KOPT-K1 (cell line): ENCODE results near the gene S100A7A.
"Not testable (repeated sequence)": the region's sequence is repeated elsewhere in the genome, so short reads cannot be mapped to it uniquely, and the experiment has no call there.

Experiments used
- H3K27ac ChIP-seq: fragments of 200-600 bp; sonication (generic); 2 replicates; pipeline ENCODE4 v1.5.1; 2016; ENCODE audit warnings: antibody characterized with exemption, mild to moderate bottlenecking, low read depth, low read length; ENCODE audit not compliant: poor library complexity, severe bottlenecking
- H3K36me3 ChIP-seq: fragments of 200-600 bp; sonication (generic); 2 replicates; pipeline ENCODE4 v1.5.1; 2017; ENCODE audit warnings: antibody characterized with exemption, mild to moderate bottlenecking, low read length, moderate library complexity; ENCODE audit not compliant: insufficient read depth
- H3K9me3 ChIP-seq: fragments of 200-600 bp; sonication (generic); 2 replicates; pipeline ENCODE4 v1.5.1; 2017; ENCODE audit warnings: antibody characterized with exemption, low read length, mild to moderate bottlenecking; ENCODE audit not compliant: insufficient read depth, poor library complexity, severe bottlenecking

Gene S100A7A

DNA sequence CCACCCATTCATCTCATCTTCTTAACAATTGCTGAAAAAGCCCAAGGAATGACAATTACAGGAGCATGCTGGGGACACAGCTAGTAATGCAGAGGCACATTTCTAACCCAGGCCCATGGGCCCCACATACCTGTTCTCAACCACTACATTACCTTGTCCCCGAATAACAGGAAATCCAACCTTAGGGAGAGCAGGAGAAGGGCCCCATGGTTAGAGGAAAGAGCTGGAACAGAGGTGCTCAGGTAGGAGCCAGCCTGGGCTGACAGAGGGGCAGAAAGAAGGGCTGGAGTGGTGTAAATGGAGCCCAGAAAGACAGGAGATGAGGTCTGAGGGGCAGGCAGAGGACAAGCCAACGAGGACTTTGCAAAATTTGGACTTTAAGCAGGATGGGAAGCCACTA is 14.1 kb upstream of the S100A7A start:
- H3K36me3 ChIP-seq, result no peaks in the 10 kb centered on the region
- H3K27ac ChIP-seq, result no peak overlapping the region
- no peaks in the 10 kb centered on the region for H3K9me3 ChIP-seq

DNA sequence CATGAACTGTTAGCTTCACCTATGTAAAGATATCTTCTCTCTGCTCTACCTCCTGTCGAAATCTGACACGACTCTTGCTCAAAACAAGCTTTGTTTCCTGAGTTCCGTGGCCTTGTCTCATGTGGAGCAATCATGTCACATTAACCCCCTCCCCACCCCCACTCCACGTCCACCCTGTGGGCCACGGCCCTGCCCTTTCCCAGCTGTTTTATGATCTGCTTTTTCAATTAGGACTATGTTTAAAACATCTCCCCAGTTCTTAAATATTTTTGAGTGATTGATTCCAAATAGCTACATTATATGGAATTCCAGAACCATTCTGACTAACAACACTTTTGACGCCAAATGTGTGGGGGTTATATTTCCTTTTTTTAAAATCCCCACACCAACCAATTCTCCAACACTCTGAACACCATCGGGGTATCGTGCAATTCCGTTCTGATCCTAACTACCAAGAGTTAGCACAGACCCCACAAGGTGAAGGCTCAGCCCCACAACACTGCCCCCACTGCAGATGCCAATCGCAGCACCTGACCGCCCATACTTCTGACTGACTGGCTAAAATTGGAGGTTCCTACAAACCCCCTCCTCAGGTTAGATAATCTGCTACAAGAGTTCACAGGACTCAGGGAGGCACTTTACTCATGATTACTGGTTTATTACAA is 12.8 kb upstream of the S100A7A start:
- Histone ChIP-seq H3K36me3 (no peaks in the 10 kb centered on the region), H3K27ac (no peak overlapping the region), H3K9me3 (no peaks in the 10 kb centered on the region)

DNA sequence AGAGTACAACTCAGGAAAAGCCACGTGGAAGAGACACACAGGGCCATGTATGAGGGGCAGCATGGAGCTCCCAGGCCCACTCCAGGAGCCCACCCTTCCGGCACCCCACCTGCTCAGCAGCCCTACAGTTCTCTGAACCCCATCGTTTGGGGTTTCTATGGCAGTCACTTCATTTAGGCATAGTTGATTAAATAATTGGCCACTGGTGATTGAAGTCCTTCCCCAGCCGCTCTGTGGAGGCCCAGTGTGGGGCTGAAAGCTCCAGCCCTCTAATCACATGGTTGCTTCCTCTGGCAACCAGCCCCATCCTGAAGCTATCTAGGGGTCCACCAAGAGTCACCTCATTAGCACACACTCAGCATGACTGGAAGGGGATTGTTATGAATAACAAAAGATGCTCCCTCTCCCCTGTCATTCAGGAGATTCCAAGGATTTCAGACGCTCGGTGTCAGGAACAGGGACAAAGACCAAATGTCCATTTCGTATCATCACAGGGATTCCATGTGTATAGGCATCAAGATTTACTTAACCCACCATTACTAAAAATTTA is 12.2 kb upstream of the S100A7A start:
- Histone ChIP-seq H3K36me3 (no peaks in the 10 kb centered on the region), H3K9me3 (no peaks in the 10 kb centered on the region), H3K27ac (no peak overlapping the region)

DNA sequence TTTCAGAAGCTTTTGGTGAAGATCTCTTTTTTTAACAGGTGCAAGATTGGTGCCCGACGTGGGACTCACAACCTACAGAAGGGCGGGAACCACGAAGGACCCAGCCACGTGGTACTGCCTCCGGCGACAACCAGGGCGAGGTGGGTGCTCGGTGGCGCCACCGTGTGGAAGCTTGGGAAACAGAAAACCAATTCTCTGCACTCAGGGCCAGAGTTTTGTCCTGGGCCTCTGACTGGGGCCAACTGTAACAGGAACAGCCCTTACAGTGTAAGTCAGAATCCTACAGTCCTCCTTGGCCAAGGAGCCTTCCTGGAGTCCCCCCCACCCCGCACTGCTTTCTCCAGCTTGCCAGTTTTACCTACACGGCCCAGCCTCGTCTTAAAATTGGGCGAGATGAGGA is 11.6 kb upstream of the S100A7A start:
- no peaks in the 10 kb centered on the region for H3K36me3 ChIP-seq
- H3K9me3 ChIP-seq, result no peaks in the 10 kb centered on the region
- no peak overlapping the region for H3K27ac ChIP-seq

DNA sequence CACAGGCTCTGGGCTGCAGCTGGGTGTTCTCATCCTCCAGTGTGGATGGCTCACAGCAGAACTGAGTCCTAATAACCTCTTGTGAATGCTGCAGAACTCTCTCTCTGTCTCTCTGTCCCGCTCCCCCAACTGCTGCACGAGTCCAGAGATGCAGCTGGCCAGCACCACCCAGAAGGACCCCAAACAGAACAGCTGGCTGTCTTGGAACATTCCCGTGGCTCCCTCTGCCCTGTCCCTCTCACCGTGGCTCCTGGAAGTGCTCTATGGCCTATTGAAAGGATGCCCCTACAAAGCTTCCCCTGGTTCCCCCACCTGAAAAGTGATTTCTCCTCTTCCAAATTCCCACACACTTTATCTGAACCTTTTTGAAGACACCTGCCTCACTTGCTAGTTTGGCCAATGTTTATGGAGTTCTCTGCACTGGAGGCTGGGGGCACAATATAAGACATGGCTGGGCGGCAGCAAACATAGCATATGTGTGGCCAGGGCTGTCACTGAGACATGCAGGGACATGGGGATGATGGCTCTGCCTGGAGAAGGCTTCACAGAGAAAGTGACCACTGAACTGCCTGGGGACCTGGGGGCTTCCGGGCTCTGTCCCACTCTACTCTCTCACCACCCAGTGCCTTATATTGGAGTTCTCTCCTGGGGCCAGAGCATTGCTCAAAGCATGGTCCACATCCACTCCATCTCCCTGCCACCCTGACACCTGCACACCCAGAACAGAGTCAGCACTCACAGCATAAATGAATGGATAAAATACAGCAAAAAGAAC is 10.3 kb upstream of the S100A7A start:
- not testable (repeated sequence) for H3K36me3 ChIP-seq, H3K27ac ChIP-seq, H3K9me3 ChIP-seq

DNA sequence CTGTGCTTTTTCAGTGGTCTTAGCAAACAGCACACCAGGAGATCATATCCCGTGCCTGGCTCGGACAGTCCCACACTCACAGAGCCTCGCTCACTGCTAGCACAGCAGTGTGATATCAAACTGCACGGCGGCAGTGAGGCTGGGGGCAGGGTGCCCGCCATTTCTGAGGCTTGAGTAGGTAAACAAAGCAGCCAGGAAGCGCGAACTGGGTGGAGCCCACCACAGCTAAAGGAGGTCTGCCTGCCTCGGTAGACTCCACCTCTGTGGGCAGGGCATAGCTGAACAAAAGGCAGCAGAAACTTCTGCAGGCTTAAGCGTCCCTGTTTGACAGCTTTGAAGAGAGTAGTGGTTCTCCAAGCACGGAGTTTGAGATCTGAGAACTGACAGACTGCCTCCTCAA is 9.0 kb upstream of the S100A7A start:
- not testable (repeated sequence) for H3K27ac ChIP-seq, H3K9me3 ChIP-seq, H3K36me3 ChIP-seq

DNA sequence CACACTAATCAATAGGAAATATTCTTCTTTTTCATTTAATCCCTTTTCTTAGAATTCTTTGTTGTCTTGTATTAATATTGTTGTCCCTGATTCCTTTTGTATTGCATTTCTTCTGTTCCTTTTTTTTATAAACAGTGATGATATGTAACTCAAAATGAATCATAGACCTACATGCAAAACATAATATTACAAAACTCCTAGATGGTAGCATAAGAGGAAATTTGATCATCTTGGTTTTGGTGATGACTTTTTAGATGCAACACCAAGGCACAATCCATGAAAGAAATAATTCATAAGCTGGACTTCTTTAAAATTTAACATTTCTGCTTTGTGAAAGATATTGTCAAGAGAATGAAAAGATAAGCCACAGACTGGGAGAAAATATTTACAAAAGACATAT is 2.4 kb upstream of the S100A7A start:
- H3K36me3 ChIP-seq, H3K9me3 ChIP-seq, H3K27ac ChIP-seq: not testable (repeated sequence)

DNA sequence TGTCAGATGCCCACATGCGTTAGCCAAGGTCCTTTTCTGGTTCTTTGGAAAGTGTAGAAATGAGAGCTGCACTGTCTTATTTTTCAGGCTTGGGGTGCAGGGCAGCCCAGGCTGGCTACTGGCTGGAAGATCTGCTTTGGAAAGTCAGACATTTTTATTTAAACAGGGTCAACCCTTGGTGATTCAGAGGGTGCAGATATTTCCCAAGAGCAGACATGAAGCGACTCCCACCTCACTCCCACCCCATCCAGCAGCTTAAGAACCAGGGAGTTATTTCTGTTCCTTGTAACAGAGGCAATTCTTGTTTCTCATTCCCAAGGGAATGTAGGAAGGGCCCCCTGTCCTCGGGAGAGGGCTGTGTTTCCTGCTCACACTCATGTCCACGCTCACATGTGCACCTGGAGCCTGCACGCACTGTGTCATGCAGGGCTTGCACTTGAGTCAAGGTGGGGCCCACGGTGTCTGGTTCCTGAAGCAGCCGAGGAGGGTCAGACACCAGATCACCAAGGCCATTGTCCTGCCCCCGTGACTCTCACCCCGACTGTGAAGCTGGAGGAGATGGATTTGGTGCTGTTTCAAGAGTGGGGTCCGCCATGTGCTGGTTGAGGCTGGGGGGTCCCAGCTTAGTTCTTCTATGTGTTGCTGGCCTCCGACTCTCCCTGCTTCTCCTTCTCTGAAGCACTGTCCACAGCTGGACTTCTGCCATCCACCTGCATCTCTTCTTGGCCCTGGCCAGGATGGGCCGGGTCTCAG is 992 bp downstream of the S100A7A start:
- H3K27ac ChIP-seq, result no peak overlapping the region
- no peaks in the 10 kb centered on the region for H3K9me3 ChIP-seq
- no peaks in the 10 kb centered on the region for H3K36me3 ChIP-seq

DNA sequence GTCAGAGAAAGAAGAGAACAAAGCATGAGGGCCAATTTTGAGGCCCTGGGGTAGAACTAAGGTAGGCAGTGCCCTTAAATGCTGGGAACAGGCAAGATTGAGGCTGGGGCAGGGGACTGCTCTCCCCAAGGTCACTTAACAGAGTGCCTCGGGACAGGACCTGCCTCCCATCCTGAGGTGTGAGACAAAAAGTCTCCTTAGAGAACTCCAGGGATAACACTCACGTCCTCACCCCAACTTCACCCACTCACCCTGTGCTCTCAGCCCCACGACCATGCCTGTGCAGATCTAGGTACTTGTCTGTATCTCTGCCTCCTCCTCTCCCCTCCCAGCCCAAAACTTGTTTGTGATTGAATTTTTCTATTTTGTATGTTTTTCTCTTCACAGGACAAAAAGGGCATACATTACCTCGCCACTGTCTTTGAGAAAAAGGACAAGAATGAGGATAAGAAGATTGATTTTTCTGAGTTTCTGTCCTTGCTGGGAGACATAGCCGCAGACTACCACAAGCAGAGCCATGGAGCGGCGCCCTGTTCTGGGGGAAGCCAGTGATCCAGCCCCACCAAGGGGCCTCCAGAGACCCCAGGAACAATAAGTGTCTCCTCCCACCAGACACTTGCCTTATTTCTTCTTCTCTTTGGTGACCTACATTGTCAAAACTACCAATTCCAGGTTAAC is 2.6 kb downstream of the S100A7A start:
- H3K36me3 ChIP-seq, H3K9me3 ChIP-seq, H3K27ac ChIP-seq: not testable (repeated sequence)

DNA sequence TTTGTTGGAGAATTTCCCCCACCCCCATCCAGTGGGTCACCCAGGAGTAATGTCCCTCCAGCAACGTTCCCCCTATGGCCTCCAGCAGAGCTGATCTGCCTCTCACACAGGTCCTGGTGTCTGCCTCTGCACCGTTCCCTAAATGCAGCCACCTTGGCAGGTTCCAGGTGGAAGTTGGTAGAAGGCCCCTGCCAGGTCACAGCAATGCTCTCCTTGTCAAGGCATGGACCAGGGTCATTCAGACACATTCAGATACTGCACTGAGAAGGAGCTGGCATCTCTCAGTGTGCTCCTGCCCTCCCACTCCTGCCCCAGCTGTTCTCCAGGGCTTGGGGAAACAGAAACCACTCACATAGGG is 3.1 kb downstream of the S100A7A start:
- H3K27ac ChIP-seq, H3K36me3 ChIP-seq: not testable (repeated sequence)

DNA sequence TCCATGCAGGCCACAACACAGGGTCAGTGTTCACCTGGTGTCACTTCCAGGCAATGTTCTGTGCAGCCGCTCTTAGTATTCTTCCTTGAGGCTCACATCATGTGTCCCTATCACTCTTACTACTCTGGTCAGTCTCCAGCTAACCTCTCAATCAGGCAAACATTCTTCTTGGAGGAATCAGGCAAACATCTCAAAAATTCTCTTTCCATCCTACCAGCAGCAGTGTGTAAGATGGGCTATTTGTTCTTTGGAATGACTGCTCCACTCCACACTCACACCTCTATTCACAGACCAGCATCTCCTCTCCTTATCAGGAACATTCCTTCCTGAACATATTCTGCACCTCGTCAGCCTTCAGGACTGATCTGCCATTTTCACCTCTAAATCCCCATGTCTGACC is 4.0 kb downstream of the S100A7A start:
- Histone ChIP-seq H3K27ac (no peak overlapping the region), H3K36me3 (no peaks in the 10 kb centered on the region), H3K9me3 (no peaks in the 10 kb centered on the region)

More for the DNA sequence above, 3.1 kb downstream of the S100A7A start:
- not testable (repeated sequence) for H3K9me3 ChIP-seq

DNA sequence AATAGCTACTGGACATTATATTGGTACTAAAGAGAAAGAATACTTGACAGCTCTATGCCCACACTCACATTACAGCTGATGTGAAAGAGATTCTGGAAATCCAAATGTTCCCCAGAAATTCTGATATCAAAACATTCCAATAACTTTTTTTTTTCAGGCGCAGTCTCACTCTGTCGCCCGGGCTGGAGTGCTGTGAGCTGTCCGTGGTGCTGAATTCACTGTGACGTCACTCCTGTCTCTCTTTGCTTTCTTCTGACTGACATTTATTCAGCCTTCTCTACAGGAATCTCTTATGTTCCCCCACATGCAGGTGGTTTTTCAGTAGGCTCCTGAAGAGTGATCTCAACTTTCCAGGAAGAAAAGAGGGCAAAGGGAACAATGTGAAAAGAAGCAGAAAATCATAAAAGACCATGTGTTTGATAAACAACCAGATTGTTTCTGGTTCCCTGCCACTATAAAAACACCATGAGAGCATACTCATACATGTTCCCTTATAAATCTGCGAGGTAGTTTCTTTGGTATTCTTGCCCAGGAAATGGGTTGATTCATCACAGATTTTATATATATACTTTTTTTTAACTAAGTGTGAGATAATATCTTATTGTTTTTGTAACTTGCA is 6.2 kb downstream of the S100A7A start:
- H3K36me3 ChIP-seq, result no peaks in the 10 kb centered on the region
- H3K9me3 ChIP-seq, result no peaks in the 10 kb centered on the region
- H3K27ac ChIP-seq, result no peak overlapping the region

DNA sequence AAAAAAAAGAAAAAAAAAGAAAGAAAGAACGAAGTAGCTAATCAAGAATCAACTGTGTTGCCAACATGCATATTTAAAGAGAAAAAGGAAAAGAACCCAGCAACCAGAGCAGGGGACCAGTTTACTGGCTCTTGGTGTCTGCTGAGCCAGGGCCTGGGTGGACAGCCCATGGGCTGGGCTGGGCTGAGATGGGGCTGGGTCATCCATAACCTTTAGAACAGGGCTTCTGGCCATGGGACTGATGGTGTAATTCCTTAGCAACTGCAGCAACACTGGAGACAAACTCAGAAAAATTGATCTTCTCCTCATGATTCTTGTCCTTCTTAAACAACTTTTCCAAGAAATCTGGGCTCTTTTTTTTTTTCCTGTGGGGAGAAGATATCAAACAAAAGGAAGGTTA is 10.5 kb downstream of the S100A7A start:
- Histone ChIP-seq H3K36me3 (no peaks in the 10 kb centered on the region), H3K9me3 (no peaks in the 10 kb centered on the region), H3K27ac (no peak overlapping the region)

DNA sequence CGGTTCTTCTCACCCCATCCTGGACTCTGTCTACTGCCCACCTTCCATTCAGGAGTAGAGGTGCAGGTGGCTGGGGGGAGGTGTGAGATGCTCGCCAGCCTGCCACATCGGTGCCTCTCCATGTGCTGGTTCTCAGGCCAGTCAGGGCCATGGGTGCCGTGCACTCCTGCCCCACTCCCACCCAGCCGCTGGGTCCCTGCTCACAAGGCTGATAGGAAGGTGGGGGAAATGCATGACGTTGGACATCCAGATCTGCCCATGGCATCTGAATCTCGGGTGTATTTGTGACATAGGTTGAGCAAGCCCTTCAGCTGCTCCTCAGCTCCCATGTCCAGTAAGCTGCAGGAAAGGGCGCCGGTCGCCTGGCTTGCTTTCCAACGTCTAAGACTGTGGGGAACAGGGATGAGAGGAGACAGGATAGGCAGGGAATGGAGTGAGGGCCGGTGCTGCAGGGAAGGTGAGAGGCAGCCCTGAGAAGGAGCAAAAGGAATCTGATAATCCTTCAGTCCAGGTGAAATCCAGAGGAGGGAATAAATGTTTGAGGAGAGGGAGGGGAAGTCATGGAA is 11.8 kb downstream of the S100A7A start:
- no peak overlapping the region for H3K27ac ChIP-seq
- H3K36me3 ChIP-seq, result no peaks in the 10 kb centered on the region
- H3K9me3 ChIP-seq, result no peaks in the 10 kb centered on the region
